Sigmoid colon (tissue), 7 donors: Measurements from ENCODE around the gene ABCG4. TPM values are rescaled to one million over a fixed set of nuclear protein-coding genes. Genes with fewer than 3 reads are reported as not detected.
"Not testable (repeated sequence)": the region's sequence is repeated elsewhere in the genome, so short reads cannot be mapped to it uniquely, and the experiment has no call there.

ENCODE experiments used
- DNase-seq: peaks from one replicate; pipeline ENCODE4 v3.0.0-alpha.2; 2019
- H3K27ac ChIP-seq, 4 donors: fragments of 200-600 bp; sonication (generic); one replicate each; pipeline ENCODE4 v1.5.1; 2016 to 2019; ENCODE audit warnings: mild to moderate bottlenecking in 1 of 4
- H3K27me3 ChIP-seq, 3 donors: fragments of 200-600 bp; sonication (generic); one replicate each; pipeline ENCODE4 v1.5.1; 2019; ENCODE audit warnings: mild to moderate bottlenecking in 1 of 3
- H3K36me3 ChIP-seq, 4 donors: fragments of 200-600 bp; sonication (generic); one replicate each; pipeline ENCODE4 v1.5.1; 2016 to 2019
- H3K4me1 ChIP-seq, 4 donors: fragments of 200-600 bp; sonication (generic); one replicate each; pipeline ENCODE4 v1.5.1; 2017 to 2019
- H3K4me3 ChIP-seq, 4 donors: fragments of 200-600 bp; sonication (generic); one replicate each; pipeline ENCODE4 v1.5.1; 2017 to 2019; ENCODE audit warnings: mild to moderate bottlenecking in 2 of 4, moderate library complexity in 1 of 4
- H3K9me3 ChIP-seq, 4 donors: fragments of 200-600 bp in 3 of 4; sonication (generic) in 3 of 4; one replicate each; pipeline versions ENCODE4 v1.5.1 to v1.6.1; 2013 to 2019
- CTCF ChIP-seq, 4 experiments: fragments of 450-650 bp in 3 of 4; fragments of 200-600 bp in 1 of 4; IDR thresholded peaks; one replicate each; pipeline ENCODE4 v1.5.1; 2016 to 2019; ENCODE audit warnings: antibody characterized with exemption in 4 of 4, mild to moderate bottlenecking in 3 of 4, moderate library complexity in 2 of 4
- EP300 ChIP-seq, 4 donors: sonication (generic); formaldehyde crosslinking; IDR thresholded peaks; one replicate each; pipeline ENCODE4 v1.6.1; 2017; ENCODE audit warnings: antibody characterized with exemption in 4 of 4
- POLR2A ChIP-seq, 2 donors: fragments of 450-650 bp; IDR thresholded peaks; one replicate each; pipeline ENCODE4 v1.6.1; 2016; ENCODE audit warnings: antibody characterized with exemption in 2 of 2, mild to moderate bottlenecking in 2 of 2, moderate library complexity in 2 of 2
- POLR2AphosphoS5 ChIP-seq, 4 donors: sonication (generic); formaldehyde crosslinking; IDR thresholded peaks; one replicate each; pipeline ENCODE4 v1.6.1; 2017; ENCODE audit warnings: antibody characterized with exemption in 4 of 4
- WGBS, 2 donors: extraction: QIAGEN DNeasy Blood & Tissue Kit; methylation state at CpG; one replicate each; pipeline ENCODE4 v1.1.7; 2013; 5-methylcytosine and 5-hydroxymethylcytosine counted together
- intact Hi-C: fragments of 100-400 bp; cut with DNase I; formaldehyde crosslinking; loops from one replicate; pipeline ENCODE4 v1.15.1; 2023
- polyA plus RNA-seq, 3 donors: library from polyadenylated mRNA; stranded (reverse); fragments of 200-250 nt; gene quantifications; one replicate each; pipeline ENCODE4 v1.2.3, GENCODE V29; 2013
- total RNA-seq, 4 donors: library from RNA; depleted of rRNA; stranded (reverse); fragments of >200 nt; gene quantifications; one replicate each; pipeline ENCODE4 v1.1.0, GENCODE V29; 2016
- donor health status: healthy with polysubstance abuse.
- donor health status: Bipolar disorder and iron deficiency.
- donor health status: healthy.

Gene ABCG4
- total and polyA plus RNA-seq, 7 donors: under 0.01 to 0.55 (median 0.26) TPM; not detected in 2

- no peaks in the 10 kb centered on the region for H3K9me3 ChIP-seq
- DNase-seq: no peak
- 86 to 89% methylated on average over 17 of the region's 17 CpGs for WGBS, 2 donors
- no peak overlapping the region for H3K4me3 ChIP-seq
- H3K4me1 ChIP-seq: no peaks in the 10 kb centered on the region
- H3K27ac ChIP-seq: no peak overlapping the region
- TF ChIP-seq CTCF (IDR thresholded peaks at IDR 0.05): no peak
- no peak for TF ChIP-seq POLR2A (IDR thresholded peaks at IDR 0.05)
- no peak for TF ChIP-seq POLR2AphosphoS5 (IDR thresholded peaks at IDR 0.05)
- TF ChIP-seq EP300 (IDR thresholded peaks at IDR 0.05): no peak
- intact Hi-C loops: no loop called here
- H3K36me3 ChIP-seq: peaks cover 0 to 54% (median 11%) of the 10 kb centered on the region in 4 donors
- H3K27me3 ChIP-seq: peaks cover 0 to 11% (median 0%) of the 10 kb centered on the region in 3 donors
Measured at GRCh38 chr11:119181677-119182412, 33.0 kb downstream of the ABCG4 start.

- intact Hi-C loops: not testable (repeated sequence)
Measured at GRCh38 chr11:119184399-119184798, 35.5 kb downstream of the ABCG4 start.

GRCh38 chr11:119185981-119186634 lies 37.3 kb downstream of the ABCG4 start:
- DNase-seq: no peak
- no peak overlapping the region for H3K27ac ChIP-seq
- peaks cover 0 to 20% (median 0%) of the 10 kb centered on the region in 4 donors for H3K36me3 ChIP-seq
- no peaks in the 10 kb centered on the region for H3K4me1 ChIP-seq
- no peak overlapping the region for H3K4me3 ChIP-seq
- no peaks in the 10 kb centered on the region for H3K9me3 ChIP-seq
- WGBS, 2 donors: 13 to 58% methylated on average over 15 of the region's 15 CpGs
- TF ChIP-seq CTCF (IDR thresholded peaks at IDR 0.05) (no peak), POLR2A (IDR thresholded peaks at IDR 0.05) (no peak), POLR2AphosphoS5 (IDR thresholded peaks at IDR 0.05) (no peak), EP300 (IDR thresholded peaks at IDR 0.05) (no peak)
- intact Hi-C loops: no loop called here
- peaks cover 0 to 20% (median 3%) of the 10 kb centered on the region in 3 donors for H3K27me3 ChIP-seq

More at GRCh38 chr11:119184399-119184798, 35.5 kb downstream of the ABCG4 start:
- not testable (repeated sequence) for H3K9me3 ChIP-seq, H3K4me1 ChIP-seq, H3K27ac ChIP-seq, DNase-seq, H3K4me3 ChIP-seq
- Histone ChIP-seq H3K36me3 (peaks cover 0 to 37% (median 6%) of the 10 kb centered on the region in 4 donors), H3K27me3 (peaks cover 0 to 20% (median 3%) of the 10 kb centered on the region in 3 donors)
- WGBS, 2 donors: 59 to 77% methylated on average over 9 of the region's 9 CpGs

DNA sequence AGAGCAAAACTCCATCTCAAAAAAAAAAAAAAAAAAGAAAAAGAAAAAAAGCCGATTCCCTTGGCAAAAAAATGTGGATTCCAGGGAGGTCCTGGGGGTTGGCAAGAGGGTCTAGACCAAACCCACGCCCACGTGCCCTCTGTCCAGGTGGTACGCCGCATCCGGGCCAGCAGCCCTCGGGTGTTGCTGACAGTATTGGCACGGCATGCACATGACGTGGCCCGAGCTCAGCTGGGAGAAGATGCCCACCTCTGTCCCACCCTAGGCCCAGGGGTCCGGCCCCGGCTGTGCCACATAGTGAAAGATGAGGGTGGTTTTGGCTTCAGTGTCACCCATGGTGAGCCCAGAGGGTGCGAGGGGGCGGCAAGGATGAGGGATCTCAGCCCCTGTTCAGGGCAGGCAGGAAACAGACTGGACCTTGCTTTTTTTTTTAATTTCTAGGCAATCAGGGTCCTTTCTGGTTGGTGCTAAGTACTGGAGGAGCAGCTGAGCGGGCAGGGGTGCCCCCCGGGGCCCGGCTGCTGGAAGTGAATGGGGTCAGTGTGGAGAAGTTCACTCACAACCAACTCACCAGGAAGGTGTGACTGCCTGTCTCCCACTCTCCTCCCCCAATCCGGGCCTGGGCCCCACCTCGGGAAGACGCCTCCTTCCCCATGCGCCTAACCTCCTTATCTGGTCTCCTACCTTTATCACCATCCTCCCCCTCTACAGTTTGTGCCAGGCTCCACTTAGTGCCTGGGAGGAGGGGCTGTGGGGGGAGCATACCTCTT lies 38.5 kb downstream of the ABCG4 start:
- DNase-seq: no peak
- H3K4me1 ChIP-seq: no peaks in the 10 kb centered on the region
- H3K27ac ChIP-seq: no peak overlapping the region
- no peak overlapping the region for H3K4me3 ChIP-seq
- peaks cover 0 to 20% (median 3%) of the 10 kb centered on the region in 3 donors for H3K27me3 ChIP-seq
- intact Hi-C loops: no loop called here
- 80 to 87% methylated on average over 21 of the region's 21 CpGs for WGBS, 2 donors
- peaks cover 0 to 8% (median 0%) of the 10 kb centered on the region in 4 donors for H3K36me3 ChIP-seq
- H3K9me3 ChIP-seq: no peaks in the 10 kb centered on the region
- no peak for TF ChIP-seq POLR2AphosphoS5 (IDR thresholded peaks at IDR 0.05)
- TF ChIP-seq CTCF (IDR thresholded peaks at IDR 0.05): no peak
- TF ChIP-seq EP300 (IDR thresholded peaks at IDR 0.05): no peak
- TF ChIP-seq POLR2A (IDR thresholded peaks at IDR 0.05): no peak

- Histone ChIP-seq H3K4me3 (no peak overlapping the region), H3K36me3 (peaks cover 0 to 4% (median 0%) of the 10 kb centered on the region in 4 donors), H3K9me3 (no peaks in the 10 kb centered on the region), H3K4me1 (no peaks in the 10 kb centered on the region), H3K27me3 (peaks cover 0 to 20% (median 3%) of the 10 kb centered on the region in 3 donors), H3K27ac (no peak overlapping the region)
- WGBS, 2 donors: 89% methylated on average over 11 of the region's 11 CpGs
- intact Hi-C loops: no loop called here
- TF ChIP-seq EP300 (IDR thresholded peaks at IDR 0.05) (no peak), POLR2AphosphoS5 (IDR thresholded peaks at IDR 0.05) (no peak), CTCF (IDR thresholded peaks at IDR 0.05) (no peak), POLR2A (IDR thresholded peaks at IDR 0.05) (no peak)
- no peak for DNase-seq
Measured at GRCh38 chr11:119188067-119188466, 39.2 kb downstream of the ABCG4 start.
